ENCODE measurements around the gene THUMPD3.

THUMPD3 gene

DNA sequence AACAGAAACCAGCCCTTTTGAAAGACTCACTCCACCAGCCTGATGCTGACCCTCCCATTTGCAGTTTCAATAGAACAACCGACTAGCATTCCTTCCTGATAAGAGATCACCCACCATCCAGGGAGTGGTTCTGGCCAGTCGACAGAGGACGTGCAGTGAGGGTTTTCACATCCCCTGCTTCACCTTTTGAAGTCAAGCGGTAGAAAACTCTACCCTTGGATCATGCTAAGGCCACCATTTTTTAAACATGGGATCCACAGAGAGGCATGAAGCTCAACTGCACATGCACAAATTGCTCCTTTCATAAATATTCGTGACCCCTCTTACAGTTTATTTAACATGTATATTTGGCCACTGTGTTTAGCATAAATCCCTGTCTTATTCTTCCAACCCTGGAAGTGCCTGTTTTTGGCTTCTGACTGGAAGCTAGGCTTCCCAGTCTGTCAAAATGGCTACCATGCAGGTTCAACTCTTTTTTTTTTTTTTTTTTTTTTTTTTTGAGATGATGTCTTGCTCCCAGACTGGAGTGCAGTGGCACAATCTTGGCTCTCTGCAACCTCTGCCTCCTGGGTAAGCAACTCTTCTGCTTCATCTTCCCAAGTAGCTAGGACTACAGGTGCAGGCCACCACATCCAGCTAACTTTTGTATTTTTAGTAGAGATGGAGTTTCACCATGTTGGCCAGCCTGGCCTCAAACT, 1.0 kb upstream of the THUMPD3 start:
- DNase-seq = no peak

DNA sequence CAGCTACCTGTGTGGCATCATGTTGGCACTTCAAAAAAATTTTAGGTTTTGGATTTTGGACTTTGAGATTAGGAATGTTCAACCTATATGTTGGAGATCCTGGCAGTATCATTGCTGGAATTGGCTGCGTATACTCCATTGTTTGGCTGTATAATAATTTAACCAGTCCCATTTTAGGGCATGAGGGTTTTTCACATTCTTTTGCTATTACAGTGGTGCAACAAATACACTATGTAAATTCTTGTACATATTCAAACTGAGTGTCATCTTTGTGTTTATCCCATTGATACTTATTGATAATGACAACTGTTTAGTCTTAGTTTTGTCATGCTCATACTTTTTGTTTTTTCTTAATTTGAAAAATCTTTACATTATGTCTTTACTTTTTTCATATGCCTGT, 6.7 kb downstream of the THUMPD3 start:
- DNase-seq = no peak

DNA sequence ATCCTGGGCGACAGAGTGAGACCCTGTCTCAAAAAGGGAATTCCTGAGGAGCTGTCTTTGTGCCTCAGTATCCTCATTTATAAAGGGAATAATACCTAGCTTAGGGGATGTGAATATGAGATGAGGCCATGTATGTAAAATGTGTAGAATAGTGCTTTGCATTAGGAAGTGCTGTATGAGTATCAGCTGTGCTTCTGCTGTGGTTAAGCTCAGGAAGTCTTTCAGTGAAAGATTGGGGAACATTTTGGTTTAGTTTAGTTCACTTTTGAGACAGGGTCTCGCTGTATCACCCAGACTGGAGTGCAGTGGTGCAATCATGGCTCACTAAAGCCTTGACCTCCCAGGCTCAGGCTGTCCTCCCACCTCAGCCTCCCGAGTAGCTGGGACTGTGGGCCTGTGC, 10.6 kb downstream of the THUMPD3 start:
- DNase-seq = no peak

DNA sequence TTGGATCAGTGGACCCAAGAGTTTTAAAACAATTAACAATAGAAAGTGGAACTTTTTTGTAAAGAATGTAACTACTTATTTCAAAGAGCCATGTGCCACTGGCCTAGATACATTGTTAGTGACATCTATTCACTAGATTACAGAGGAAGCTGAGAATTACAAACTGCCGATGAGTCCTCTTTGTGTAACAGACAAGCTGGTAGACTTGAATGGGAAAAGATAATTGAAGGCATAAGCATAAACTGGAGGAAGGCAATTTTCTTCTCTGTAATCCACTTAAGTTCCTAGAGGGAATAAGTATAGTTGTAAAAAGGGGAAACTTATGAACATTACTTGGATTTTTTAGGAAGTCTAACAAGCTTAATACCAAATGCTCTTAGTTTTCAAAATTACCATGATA, 15.1 kb downstream of the THUMPD3 start:
- no peak for DNase-seq

DNA sequence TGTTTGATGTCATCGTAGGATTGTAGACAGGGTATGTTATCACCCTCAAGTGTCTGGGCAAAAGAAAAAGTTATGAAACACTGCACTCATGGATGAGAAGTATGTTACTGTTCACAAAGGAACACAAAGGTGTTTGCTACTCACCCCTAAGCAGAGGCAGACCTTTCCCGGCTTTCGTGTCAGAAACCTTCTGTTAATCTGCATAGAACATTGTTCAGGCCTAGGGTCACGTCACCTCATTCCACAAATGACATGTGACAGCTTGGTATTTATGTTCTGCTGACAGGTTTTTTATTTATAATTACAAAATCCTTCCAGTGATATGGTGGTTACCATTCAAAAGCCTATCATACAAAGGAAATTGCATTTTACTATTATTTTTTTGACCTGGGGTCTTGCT, 16.5 kb downstream of the THUMPD3 start:
- no peak for DNase-seq

DNA sequence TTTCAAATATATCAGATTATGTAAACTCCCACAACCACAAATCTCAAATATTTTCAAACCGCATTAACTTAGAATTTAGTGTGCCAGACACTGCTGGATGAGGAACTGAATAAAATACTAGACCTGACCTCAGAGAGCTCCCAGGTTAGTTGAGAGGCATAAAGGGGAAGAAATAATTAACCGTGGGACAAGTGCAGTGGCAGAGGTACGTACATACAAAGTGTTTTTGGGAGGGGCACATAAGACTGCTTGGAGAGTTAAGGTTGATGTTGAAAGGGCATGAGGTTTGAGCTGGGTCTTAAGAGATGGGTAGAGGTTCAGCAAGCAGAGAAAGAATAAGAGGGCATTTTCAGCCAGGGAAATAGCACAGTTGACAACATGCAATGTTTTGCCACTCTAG, 17.2 kb downstream of the THUMPD3 start:
- no peak for DNase-seq

DNA sequence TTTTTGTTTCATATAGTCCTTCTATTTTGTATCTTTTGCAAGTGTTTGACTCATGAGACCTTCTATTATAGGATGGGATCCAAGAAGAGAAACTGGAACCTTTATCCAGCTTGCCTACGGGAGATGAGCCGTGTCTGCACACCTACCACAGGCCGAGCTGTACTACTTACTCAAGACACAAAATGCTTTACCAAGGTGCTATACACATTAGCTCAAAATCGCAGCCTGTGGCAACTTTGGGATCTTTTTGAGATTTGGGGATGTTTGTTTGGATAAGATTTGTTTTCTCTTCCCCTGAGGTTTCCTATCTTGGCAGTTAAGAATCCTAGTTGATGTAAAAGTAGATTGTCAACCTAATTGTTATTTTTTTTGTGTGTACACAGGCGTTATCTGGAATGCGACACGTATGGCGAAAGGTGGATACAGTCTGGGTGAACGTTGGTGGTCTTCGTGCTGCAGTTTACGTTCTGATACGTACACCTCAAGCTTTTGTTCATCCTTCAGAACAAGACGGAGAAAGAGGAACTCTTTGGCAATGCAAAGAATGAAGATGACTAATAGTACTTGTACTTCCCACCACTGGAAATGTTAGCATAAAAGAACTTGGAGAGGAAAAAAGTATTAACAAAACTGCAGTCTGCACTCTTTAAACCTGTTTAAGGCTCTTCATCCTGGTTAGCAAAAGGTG, 21.4 kb downstream of the THUMPD3 start:
- DNase-seq = no peak

DNA sequence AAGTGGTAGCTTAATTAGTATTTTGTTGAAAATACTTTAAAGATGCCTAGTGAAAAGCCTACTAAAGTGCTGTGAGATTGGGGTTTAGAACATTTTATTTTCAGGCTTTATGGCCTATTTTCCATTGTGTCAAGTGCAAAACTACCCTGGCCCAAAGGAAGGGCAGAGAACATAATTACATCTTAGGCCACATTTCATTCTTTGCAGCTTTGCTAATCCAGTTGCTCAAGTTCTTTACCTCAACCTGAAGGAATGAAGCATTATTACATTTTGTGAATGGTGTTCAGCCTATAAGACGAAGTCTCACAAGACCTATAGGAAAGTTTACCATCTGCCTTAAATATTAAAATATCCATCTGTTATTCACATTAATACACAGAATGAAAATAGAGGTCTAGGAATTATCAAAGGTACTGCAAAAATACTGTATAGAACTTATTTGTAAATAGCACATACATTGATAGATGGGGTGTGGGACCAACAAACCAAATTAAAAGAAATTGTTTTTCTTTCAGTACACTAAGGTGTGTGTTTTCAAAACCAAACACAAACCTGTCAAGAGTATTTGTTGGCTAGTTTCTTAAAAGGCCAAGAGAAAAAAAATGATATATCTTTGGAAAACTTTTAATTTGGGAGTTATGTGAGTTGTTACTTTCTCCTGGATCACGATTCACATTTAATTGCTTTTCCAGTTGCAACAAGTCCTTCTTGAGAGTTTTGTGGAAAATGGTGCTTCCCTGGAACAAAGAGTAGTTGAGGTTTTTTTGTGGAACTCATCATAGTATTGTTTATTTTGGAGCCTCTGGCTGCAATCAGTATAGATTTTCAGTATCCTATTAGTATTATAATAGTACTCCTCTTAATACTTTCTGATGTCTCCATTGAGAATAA, 22.6 kb downstream of the THUMPD3 start:
- no peak for DNase-seq

DNA sequence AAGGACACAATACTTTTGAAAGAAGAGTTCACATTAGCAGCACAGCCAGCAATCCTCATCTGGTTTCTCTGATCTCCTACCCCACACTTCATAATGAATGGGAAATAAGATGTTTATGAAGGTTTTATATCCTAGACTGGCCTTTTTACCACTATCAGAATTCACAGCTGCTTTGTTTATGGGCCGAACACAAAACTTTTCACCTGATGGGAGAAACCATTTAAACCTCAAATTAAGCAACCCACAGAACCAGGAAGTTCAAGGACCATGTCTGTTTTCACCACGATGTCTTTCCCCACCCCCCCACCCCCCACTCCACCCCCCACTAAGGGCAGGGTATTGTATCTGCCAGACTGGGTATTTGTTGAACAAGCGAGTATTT, 23.2 kb downstream of the THUMPD3 start:
- no peak for DNase-seq

DNA sequence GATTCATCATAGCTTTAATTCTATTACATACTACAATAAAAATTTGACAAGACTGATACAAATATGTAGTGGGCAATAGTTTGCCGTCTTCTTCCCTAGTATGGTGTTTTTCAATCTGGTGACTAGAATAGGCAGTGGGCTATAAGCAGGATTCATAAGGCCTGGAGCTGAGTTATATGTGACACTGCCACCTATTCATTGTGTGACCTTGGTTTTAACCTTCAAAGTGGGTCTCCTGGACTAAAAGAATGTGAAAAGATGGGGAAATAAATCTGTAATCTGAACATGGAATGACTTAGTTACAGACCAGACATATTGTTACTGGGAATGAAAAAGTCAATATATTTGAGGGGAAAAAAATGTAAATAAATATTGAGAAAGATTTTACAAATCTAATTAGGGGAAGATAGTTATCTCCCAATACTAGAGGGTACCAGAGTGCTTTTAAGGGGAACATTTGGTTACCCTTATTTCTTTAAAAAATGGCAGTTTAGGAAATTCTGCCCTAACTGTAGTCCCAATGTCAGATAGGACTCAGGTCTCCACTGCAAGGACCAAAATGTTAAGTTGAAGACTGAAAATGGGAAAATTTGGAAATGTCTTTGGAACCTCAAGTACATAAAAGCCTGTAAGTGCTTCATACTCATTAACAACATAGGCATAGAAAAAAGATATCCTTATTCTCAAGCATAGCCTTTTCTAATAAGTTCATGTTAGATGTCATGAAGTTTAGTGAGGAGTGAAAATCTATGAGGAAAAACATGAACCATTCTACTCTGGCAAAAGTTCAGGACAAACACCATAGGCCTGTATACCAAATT, 23.9 kb downstream of the THUMPD3 start:
- DNase-seq = no peak

DNA sequence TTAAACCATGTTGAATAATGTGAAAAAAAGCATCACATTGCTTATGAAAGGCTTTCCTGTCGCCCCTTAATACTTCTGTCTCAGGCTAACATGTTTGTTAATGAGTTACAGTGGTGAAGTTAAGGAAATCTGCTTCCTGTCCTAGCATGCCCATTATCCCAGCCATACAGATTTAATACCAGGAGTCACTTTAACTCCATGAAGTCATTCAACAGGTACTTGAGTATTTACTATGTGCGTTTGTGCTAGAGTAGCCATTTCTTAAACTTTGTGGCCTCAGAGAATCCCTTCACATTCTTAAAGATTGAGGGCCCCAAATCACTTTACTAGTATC, 24.4 kb downstream of the THUMPD3 start:
- DNase-seq = no peak

DNA sequence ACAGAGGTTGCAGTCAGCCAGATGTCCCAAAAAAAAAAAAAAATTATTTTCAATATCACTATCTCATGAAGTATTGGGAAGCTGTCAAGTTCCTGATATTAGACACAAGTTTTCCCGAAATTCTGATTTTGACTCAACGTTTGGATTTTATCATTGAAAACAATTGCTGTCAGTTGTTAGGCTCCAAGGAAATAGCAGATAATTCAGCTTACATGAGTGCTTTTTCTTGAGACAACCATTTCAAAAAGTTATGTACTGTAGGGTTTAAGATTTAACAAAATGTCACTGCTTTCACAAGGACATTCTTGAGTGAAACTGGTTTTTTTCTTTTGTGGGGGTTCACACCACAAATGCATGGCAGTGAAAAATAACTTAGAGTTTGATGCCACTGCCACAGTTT, 25.3 kb downstream of the THUMPD3 start:
- DNase-seq = no peak

DNA sequence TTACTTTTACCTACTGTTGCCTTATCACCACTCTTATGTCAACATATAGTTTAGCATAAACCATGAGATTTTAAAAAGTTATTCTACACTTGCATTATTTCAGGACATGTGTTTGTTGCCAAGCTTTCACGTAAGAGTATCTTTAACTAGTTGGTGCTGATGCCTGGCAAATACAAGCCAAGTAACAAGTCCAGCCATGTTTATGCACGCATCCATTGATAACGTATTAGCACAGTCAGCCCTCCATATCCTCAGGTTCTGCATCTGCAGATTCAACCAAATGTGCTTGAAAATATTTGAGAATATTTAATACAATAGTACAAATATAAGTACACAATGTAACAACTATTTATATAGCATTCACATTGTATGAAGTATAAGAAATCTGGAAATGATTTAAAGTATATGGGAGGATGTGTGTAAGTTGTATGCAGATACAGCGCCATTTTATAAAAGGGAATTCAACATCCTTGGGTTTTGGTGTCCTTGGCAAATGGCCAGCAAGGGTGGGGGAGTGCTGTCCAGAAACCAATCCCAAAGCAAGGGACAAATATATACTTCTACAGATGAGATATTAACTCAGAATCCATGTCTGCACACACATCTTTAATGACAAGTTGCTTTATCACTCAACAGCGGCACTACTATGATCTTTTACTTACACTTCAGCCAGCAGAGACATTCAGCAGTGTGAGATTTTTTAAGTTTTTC, 25.9 kb downstream of the THUMPD3 start:
- no peak for DNase-seq

DNA sequence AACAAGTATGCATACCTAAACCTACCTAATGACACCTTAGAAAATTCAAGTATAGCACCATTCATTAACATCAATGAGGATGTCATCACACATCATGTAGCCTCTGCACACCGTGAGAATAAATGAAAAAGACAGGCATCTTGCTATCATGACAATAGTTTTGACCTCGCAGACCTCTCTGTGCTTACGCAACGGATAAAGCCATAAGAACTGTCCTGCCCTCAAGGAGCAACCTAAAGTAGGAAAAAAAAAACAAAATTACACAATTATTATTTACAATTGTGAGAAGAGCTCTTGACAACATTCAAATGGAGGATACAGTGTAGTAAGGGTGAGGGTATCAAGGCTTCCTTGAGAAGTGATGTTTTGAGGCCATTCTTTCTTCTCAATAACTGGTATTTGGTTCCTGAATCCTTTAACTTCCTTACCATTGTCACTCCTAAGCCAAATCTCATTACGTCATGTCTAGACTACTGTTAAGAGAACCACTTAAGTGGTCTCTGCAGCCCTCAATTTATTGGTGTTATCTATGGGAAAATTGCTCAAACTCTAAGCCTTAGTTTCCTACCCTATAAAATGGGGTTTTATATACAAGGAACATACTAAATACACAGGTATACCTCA, 27.5 kb downstream of the THUMPD3 start:
- DNase-seq = no peak

DNA sequence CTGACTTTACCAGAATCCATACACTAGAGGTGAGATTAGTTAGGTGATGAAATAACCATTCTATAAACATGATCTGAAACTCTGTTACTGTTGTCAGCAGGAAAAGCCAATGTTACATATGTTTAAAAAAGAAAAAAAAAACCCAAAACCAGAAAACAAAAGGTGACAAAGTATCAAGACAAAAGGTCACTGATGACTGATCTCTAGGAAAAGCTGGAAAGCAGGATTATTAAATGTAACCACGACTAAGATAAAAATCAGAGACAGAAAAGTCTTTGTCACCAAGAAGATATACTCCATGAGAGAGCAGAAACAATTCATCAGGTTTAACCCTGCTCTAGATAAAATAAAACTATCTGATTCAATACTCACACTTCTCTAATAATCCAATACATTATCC, 29.2 kb downstream of the THUMPD3 start:
- DNase-seq = no peak

DNA sequence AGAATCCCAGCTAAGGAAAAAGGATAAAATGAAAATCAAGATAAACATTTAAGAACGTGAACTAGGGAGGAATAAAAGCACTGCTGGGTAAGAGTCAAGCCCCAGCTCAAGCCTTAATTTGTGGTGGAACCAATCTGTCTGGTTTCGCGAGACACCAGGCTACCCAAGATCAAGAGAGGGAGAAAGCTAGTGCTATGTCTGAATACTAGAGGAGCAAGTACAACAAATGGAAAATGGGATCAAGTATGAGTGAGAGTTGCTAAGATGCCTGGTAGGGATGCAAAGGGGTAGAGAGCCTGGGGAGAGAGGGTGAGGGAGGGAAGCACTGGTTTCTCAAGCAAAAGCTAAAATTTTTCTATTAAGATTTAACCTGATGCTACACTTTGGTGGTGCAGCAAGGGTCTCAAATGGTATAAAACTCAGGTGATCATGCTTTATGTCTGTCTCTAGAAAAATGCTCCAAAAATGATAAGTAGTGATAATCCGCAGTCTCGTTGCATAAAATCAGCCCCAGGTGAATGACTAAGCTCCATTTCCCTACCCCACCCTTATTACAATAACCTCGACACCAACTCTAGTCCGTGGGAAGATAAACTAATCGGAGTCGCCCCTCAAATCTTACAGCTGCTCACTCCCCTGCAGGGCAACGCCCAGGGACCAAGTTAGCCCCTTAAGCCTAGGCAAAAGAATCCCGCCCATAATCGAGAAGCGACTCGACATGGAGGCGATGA, 32.9 kb downstream of the THUMPD3 start:
- no peak for DNase-seq

DNA sequence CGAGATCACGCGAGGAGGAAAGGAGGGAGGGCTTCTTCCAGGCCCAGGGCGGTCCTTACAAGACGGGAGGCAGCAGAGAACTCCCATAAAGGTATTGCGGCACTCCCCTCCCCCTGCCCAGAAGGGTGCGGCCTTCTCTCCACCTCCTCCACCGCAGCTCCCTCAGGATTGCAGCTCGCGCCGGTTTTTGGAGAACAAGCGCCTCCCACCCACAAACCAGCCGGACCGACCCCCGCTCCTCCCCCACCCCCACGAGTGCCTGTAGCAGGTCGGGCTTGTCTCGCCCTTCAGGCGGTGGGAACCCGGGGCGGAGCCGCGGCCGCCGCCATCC, 33.4 kb downstream of the THUMPD3 start:
- DNase-seq = peak; percentile 100

DNA sequence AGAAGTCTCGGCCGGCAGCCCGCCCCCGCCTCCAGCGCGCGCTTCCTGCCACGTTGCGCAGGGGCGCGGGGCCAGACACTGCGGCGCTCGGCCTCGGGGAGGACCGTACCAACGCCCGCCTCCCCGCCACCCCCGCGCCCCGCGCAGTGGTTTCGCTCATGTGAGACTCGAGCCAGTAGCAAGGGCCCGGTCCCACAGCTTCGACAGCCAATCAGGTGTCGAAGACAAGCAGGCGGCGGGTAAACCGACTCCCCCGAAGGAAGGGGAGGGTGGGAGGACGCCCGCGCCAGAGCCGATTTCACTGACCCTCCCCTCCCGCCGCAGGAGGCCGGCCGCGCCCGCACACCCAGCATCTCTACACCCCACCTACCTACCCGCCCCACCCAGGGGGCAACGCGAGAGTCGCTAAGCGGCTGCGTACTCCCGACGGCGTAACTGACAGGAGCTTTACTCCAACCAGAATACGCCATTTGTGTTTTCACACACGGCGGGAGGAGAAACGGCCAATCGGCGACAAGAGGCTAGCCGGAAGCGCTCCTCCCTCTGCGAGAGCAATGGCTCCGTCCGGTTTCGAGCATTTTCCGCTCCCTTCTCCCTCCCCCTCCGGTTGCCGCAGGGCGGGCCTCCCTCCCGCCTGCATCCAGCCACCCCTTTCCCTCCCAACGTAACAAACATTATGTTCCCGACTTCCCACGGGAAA, 33.9 kb downstream of the THUMPD3 start:
- DNase-seq = peak; percentile 99

DNA sequence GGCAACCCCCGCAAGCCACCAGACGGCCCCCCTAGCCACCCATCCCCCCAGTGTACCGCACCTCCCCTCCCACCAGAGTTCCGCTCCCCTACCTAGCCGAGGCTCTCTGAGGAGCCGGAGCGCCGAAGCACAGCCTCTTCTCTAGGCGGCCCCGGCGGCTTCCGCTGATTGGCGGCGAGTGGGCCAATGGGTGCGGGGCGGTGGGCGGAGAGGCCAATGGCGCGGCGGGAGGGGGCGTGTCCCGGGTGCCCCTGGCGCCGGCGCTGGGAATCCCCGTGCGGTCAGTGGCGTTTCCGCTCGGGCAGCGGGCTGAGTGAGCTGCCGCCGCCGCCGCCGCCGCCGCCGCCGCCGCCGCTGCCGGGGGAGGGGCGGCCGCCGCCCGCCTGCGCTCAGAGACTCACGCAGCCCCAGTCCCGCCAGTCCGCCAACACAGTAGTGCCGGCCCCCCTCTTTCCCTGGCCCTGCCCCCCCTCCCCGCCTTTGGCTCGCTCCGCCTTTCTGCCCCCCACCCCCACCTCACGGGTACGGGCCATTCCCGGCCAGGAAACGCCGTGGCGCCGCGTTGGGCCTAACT, 34.6 kb downstream of the THUMPD3 start, which contains the start of gene SETD5:
SETD5 (plus strand) TSS at position 284 of the 574 bp plus-strand sequence. CDS start 31,324 bp downstream, outside the sequence.
- peak; percentile 99 for DNase-seq
